ENCODE results near the gene NSUN3.
"Not testable (repeated sequence)": the region's sequence is repeated elsewhere in the genome, so short reads cannot be mapped to it uniquely, and the experiment has no call there.

The NSUN3 gene

GRCh38 chr3:94069194-94069813 lies 6.4 kb downstream of the NSUN3 start:
- DNase-seq = peak; percentile 3

GRCh38 chr3:94070341-94070911 lies 7.6 kb downstream of the NSUN3 start:
- no peak for DNase-seq

GRCh38 chr3:94071713-94072284 lies 8.9 kb downstream of the NSUN3 start:
- DNase-seq = no peak

GRCh38 chr3:94076055-94076454 lies 13.2 kb downstream of the NSUN3 start:
- DNase-seq = no peak

GRCh38 chr3:94080552-94080951 lies 17.7 kb downstream of the NSUN3 start:
- DNase-seq = not testable (repeated sequence)

GRCh38 chr3:94081884-94082283 lies 19.0 kb downstream of the NSUN3 start:
- DNase-seq = no peak

- DNase-seq = peak; percentile 86
Measured at GRCh38 chr3:94082391-94082937, 19.6 kb downstream of the NSUN3 start.

- DNase-seq = no peak
Measured at GRCh38 chr3:94083261-94083660, 20.4 kb downstream of the NSUN3 start.

GRCh38 chr3:94089126-94089525 lies 26.3 kb downstream of the NSUN3 start:
- DNase-seq = no peak

GRCh38 chr3:94092086-94092485 lies 29.2 kb downstream of the NSUN3 start:
- DNase-seq = no peak

GRCh38 chr3:94093151-94093550 lies 30.3 kb downstream of the NSUN3 start:
- no peak for DNase-seq

GRCh38 chr3:94095111-94095510 lies 32.2 kb downstream of the NSUN3 start:
- DNase-seq = no peak

- DNase-seq = no peak
Measured at GRCh38 chr3:94098452-94098851, 35.6 kb downstream of the NSUN3 start.

- no peak for DNase-seq
Measured at GRCh38 chr3:94099311-94099710, 36.5 kb downstream of the NSUN3 start.

GRCh38 chr3:94101860-94102259 lies 39.0 kb downstream of the NSUN3 start:
- DNase-seq = no peak

GRCh38 chr3:94106268-94106667 lies 43.4 kb downstream of the NSUN3 start:
- no peak for DNase-seq

GRCh38 chr3:94110232-94110631 lies 47.4 kb downstream of the NSUN3 start:
- not testable (repeated sequence) for DNase-seq

- DNase-seq = no peak
Measured at GRCh38 chr3:94110854-94111253, 48.0 kb downstream of the NSUN3 start.

- no peak for DNase-seq
Measured at GRCh38 chr3:94114666-94115065, 51.8 kb downstream of the NSUN3 start.

GRCh38 chr3:94115482-94115881 lies 52.6 kb downstream of the NSUN3 start:
- DNase-seq = peak; percentile 16

GRCh38 chr3:94117729-94118128 lies 54.9 kb downstream of the NSUN3 start:
- no peak for DNase-seq

- DNase-seq = no peak
Measured at GRCh38 chr3:94118390-94118789, 55.5 kb downstream of the NSUN3 start.

- no peak for DNase-seq
Measured at GRCh38 chr3:94121161-94121560, 58.3 kb downstream of the NSUN3 start.

GRCh38 chr3:94127115-94127514 lies 64.3 kb downstream of the NSUN3 start:
- DNase-seq = peak; percentile 92

Measured in NCI-H1105 (cell line).